ENCODE data around the gene INPP5D.

INPP5D gene

DNA sequence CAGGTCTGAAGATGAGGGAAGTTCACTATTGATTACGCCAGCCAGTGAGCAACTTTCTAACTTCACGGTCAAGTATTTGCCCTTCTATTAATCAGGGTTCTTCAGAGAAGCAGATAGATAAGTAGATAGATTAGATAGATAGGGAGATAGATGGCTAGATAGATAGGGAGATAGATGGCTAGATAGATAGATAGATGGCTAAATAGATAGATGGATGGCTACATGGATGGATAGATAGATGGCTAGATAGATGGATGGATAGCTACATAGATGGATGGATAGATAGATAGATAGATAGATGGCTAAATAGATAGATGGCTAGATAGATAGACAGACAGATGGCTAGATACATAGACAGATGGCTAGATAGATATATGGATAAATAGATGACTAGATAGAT, 4.8 kb upstream of the INPP5D start:
- no peak overlapping the region for H3K4me3 ChIP-seq (ENCODE audit: low read depth, low read length)
- TF ChIP-seq, protein P1, sequence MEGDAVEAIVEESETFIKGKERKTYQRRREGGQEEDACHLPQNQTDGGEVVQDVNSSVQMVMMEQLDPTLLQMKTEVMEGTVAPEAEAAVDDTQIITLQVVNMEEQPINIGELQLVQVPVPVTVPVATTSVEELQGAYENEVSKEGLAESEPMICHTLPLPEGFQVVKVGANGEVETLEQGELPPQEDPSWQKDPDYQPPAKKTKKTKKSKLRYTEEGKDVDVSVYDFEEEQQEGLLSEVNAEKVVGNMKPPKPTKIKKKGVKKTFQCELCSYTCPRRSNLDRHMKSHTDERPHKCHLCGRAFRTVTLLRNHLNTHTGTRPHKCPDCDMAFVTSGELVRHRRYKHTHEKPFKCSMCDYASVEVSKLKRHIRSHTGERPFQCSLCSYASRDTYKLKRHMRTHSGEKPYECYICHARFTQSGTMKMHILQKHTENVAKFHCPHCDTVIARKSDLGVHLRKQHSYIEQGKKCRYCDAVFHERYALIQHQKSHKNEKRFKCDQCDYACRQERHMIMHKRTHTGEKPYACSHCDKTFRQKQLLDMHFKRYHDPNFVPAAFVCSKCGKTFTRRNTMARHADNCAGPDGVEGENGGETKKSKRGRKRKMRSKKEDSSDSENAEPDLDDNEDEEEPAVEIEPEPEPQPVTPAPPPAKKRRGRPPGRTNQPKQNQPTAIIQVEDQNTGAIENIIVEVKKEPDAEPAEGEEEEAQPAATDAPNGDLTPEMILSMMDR (IDR thresholded peaks at IDR 0.05; ENCODE audit: borderline replicate concordance, insufficient read depth, low read depth, low read length): no peak

DNA sequence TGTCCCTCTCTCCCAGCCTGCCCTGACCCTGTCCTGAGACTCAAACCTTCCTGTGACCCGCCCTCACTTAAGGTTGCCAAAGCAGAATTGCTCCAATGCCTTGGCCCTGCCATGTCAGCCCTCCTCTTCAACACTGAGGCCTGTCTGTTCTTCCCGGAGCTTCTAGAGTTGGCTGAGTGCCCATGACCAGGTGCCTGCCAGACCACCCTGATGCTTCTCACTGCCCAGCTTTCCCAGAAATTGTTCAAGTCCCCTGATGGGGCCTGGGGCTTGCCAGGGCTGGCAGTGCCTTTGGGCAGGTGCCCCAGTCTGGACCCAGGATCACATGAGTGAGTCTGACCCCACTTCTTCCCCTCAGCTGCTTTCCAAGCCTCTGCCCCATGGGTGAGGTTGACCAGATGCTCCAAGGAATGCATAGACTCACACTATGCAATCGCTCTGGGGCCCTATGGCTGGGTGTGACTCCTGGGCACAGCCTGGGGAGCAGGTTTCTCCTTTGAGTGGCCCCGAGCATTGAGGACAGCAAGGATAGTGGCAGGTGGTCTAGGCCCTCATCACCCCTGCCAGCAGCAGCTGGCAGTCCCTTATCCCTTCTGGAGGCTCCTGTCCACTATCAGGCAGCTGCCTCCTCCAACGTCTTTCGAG, 3.1 kb upstream of the INPP5D start:
- TF ChIP-seq, protein P1 (IDR thresholded peaks at IDR 0.05; ENCODE audit: borderline replicate concordance, insufficient read depth, low read depth, low read length): no peak
- H3K4me3 ChIP-seq (ENCODE audit: low read depth, low read length): no peak overlapping the region

DNA sequence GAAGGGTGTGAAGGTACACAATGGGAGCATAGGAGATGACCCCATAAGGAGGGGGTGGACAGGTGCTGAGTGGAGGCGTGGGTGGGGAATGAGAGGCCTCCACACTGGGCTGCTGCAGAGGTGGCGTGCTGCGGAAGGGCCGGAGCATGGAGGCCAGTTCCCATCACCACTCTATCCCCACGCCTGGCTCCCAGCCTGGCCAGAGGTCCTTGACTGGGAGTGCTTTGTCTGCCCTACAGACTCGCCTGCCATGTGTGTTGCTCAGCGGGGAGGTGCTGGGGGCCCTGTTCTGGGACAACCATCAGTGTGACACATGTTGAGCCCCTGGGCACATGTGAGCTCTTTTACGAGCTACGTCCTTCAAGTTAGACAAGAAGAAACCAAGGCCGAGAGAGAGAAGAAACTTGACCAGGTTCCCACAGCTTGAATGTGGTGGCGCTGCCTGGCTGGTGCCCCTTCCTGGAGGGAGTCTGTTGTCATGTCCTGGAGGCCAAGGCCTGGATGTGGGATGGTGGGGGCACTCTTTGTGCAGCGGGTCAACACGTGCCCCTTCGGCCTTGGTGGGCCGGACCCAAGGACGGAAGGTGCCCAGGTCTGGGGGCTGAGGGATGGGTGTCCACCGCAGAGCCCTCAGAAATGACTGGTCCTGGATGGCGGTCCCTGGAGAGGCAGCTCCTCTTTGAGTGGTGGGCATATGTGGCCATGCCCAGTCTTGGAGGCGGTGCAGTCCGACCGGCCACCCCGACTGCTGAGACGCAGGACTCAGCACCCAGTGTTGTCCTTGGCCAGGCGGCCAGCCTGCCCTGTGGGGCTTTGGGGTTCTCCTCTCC, 1.2 kb upstream of the INPP5D start:
- no peak overlapping the region for H3K4me3 ChIP-seq (ENCODE audit: low read depth, low read length)
- TF ChIP-seq, protein P1 (IDR thresholded peaks at IDR 0.05; ENCODE audit: borderline replicate concordance, insufficient read depth, low read depth, low read length): no peak

DNA sequence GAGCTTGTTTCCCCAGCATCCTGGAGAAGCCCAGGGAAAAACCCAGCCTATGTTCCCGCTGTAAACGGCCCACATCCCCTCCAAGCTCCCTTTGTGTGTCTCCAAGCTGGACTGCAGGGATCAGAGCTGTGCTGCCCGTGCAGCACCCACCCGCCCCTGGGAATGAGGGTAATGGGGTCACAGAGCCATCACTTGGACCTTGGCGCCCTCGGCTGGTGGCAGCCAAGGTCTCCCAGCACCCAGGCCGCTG, 670 bp upstream of the INPP5D start:
- no peak overlapping the region for H3K4me3 ChIP-seq (ENCODE audit: low read depth, low read length)
- TF ChIP-seq, protein P1 (IDR thresholded peaks at IDR 0.05; ENCODE audit: borderline replicate concordance, insufficient read depth, low read depth, low read length): peak; percentile 38; the same call in 1 of the 2 replicates

DNA sequence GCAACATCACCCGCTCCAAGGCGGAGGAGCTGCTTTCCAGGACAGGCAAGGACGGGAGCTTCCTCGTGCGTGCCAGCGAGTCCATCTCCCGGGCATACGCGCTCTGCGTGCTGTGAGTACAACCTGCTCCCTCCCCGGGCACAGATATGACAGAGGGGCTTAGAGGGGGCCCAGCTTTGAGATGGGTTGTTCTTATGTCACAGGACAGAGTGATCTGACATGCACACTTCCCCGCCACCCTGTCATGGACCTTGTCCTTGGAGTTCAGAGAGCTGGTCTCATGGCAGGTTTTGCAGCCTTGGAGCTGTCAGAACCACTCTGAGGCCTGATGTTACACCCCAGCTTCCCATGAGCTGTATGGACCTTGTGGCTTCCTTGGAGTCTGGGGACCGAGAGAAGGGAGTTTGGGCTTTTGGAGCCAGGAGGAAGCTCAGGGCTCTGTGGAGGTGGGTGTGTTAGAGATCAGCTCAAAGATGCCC, 398 bp downstream of the INPP5D start:
- peak overlapping the region; percentile 53 for H3K4me3 ChIP-seq (ENCODE audit: low read depth, low read length)
- TF ChIP-seq, protein P1 (IDR thresholded peaks at IDR 0.05; ENCODE audit: borderline replicate concordance, insufficient read depth, low read depth, low read length): no peak

DNA sequence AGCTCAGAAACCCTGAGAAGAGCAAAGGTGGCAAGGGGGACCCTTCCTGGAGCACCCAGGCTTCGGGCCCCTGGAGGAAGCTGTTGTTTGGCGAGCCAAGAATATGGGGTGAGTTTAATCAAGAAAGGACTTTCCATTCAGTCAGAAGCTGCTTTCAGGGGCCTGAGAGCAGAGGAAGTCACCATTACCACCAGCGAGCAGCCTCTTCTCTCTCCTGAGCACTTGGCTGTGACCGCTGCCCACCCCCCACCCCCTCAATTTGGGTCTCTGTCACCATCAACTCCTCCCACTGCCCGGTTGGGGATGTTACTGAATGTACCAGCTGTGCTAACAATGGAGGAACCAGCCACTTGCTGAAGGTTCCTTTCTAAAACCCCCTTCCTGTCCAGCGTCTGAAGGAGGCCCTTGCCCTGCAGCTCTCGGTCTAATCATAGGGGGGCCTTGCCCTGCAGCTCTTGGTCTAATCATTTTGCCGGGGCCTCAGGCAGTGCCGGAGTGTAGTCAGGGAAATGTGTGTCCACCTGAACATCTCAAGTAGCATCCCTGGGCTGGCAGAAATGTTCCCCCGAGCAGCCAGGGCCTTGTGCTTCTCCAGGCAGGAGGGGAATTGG, 943 bp downstream of the INPP5D start:
- TF ChIP-seq, protein P1 (IDR thresholded peaks at IDR 0.05; ENCODE audit: borderline replicate concordance, insufficient read depth, low read depth, low read length): no peak
- peak overlapping the region; percentile 53 for H3K4me3 ChIP-seq (ENCODE audit: low read depth, low read length)

Measured in GM12875 (cell line).